ENCODE data around the gene KLHDC1.
"Not testable (repeated sequence)": the region's sequence is repeated elsewhere in the genome, so short reads cannot be mapped to it uniquely, and the experiment has no call there.

Gene KLHDC1

DNA sequence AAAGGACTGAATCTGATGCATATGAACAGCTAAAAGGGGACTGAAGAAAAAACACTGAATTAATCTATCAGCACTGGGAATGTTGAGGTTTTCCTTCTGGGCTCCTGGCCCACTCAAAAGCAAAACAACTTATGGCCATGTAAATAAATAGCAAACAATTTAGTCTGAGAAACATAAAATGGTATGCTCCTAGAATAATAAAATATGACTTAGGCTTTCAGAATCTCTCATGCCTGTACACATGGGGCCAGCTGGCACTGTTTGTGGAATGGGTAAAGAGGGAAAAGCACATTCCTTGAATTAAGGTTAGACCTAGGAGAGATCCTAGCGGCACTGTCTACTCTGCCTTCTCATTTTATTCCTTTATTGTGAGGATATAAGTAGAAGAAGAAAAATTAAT, 81.2 kb downstream of the KLHDC1 start:
- peaks cover 20% of the 10 kb centered on the region for H3K4me1 ChIP-seq
- no peak for TF ChIP-seq Cebpa-rat (IDR thresholded peaks at IDR 0.05)
- H3K4me3 ChIP-seq = no peak overlapping the region
- no peak overlapping the region for H3K27ac ChIP-seq
- peaks cover 18% of the 10 kb centered on the region for H4K20me1 ChIP-seq
- no peaks in the 10 kb centered on the region for H3K9me3 ChIP-seq
- no peaks in the 10 kb centered on the region for H3K27me3 ChIP-seq
- H3K36me3 ChIP-seq = peaks cover 58% of the 10 kb centered on the region
- no peak overlapping the region for H3K9ac ChIP-seq
- no peak overlapping the region for H3K4me2 ChIP-seq

DNA sequence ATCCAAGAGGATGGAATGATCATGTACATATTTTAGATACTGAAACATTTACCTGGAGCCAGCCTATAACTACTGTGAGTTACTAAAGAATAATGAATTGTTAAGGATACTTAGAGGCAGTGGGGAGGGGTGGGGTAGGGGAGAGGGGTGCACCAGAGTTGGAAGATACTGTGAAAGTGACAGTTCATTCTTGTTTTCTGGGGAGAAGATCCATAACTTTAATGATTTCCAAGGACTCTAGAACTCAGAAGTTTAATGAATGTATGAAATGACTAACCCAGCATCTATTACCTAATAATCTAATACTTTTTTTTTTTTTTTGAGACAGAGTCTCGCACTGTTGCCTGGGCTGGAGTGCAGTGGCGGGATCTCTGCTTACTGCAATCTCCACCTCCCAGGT, 85.5 kb downstream of the KLHDC1 start:
- peaks cover 12% of the 10 kb centered on the region; the same call in 1 of the 2 replicates for H4K20me1 ChIP-seq
- H3K36me3 ChIP-seq = peaks cover 90% of the 10 kb centered on the region
- no peaks in the 10 kb centered on the region for H3K27me3 ChIP-seq
- no peak for TF ChIP-seq Cebpa-rat (IDR thresholded peaks at IDR 0.05)
- no peak overlapping the region for H3K9ac ChIP-seq
- no peaks in the 10 kb centered on the region for H3K4me1 ChIP-seq
- H3K4me2 ChIP-seq = no peak overlapping the region
- H3K4me3 ChIP-seq = no peak overlapping the region
- H3K9me3 ChIP-seq = no peaks in the 10 kb centered on the region
- H3K27ac ChIP-seq = no peak overlapping the region

DNA sequence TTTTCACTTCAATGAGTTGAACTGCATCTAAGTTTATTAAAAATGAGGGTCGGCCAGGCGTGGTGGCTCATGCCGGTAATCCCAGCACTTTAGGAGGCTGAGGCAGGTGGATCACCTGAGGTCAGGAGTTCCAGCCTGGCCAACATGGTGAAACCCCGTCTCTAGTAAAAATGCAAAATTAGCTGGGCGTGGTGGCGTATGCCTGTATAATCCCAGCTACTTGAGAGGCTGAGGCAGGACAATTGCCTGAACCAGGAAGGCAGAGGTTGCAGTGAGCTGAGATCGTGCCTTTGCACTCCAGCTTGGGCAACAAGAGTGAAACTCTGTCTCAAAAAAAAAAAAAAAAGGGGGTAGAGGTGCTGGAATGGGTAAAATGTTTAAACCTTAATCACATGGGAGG, 88.1 kb downstream of the KLHDC1 start:
- H3K27ac ChIP-seq, H3K27me3 ChIP-seq, H3K9me3 ChIP-seq, H3K4me3 ChIP-seq, H3K9ac ChIP-seq, H3K4me2 ChIP-seq, H3K4me1 ChIP-seq: not testable (repeated sequence)
- H3K36me3 ChIP-seq = peaks cover 88% of the 10 kb centered on the region
- peaks cover 14% of the 10 kb centered on the region; the same call in 1 of the 2 replicates for H4K20me1 ChIP-seq

DNA sequence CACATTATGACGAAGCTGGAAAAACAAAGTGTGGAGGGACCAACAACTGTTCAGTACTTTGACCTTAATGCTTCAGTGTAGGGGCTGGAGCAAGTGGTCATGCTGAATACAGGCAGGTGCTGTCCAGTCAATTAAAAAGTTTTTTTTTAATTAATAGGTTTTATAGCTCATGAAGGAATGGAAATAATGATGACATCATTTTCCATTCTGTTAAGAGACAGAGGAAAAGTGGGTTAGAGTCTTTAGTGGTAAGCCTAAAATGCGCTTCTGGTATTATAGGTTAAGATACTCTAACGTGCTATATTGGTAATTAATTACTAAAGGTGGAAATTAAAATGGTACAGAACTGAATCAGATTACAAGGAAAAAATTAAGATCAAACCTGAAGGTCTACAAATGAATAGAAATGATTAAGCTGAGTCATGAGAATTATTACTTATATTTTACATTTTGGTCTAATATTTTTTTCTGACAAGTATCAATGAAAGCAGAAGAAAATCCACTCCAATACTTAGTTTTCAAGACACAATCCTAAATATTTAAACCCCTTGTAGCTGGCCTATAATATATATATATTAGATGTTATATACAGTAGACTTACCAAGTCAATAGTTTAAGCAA, 90.6 kb downstream of the KLHDC1 start:
- H3K36me3 ChIP-seq = peaks cover 96% of the 10 kb centered on the region
- no peak for TF ChIP-seq Cebpa-rat (IDR thresholded peaks at IDR 0.05)
- peaks cover 28% of the 10 kb centered on the region; the same call in 1 of the 2 replicates for H4K20me1 ChIP-seq
- no peak overlapping the region for H3K27ac ChIP-seq
- no peaks in the 10 kb centered on the region for H3K9me3 ChIP-seq
- no peak overlapping the region for H3K4me3 ChIP-seq
- H3K4me1 ChIP-seq = no peaks in the 10 kb centered on the region
- H3K9ac ChIP-seq = no peak overlapping the region
- H3K4me2 ChIP-seq = no peak overlapping the region
- no peaks in the 10 kb centered on the region for H3K27me3 ChIP-seq

DNA sequence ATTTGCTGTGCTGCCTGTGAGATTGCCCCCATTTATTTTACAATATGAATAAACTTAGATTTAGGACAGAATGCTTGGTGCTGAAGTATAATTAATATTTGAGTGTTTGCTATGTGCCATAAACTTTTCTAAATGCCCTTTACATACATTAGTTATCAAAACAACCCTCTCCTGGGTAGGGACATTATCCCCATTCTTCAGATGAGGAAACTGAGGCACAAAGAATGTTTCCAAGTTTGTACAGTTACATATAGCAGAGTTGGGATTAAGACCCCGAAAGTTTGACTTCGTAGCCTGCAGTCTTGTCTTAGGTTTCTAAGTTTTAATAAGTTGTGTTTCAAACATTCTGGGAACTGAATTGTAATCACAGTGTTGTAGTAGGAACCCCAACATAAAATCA, 93.4 kb downstream of the KLHDC1 start:
- no peaks in the 10 kb centered on the region for H3K4me1 ChIP-seq
- H3K4me2 ChIP-seq = no peak overlapping the region
- no peak overlapping the region for H3K4me3 ChIP-seq
- H3K9ac ChIP-seq = no peak overlapping the region
- no peak overlapping the region for H3K27ac ChIP-seq
- TF ChIP-seq Cebpa-rat (IDR thresholded peaks at IDR 0.05) = no peak
- no peaks in the 10 kb centered on the region for H3K9me3 ChIP-seq
- H3K36me3 ChIP-seq = peaks cover 97% of the 10 kb centered on the region
- no peaks in the 10 kb centered on the region for H3K27me3 ChIP-seq
- H4K20me1 ChIP-seq = peaks cover 23% of the 10 kb centered on the region; the same call in 1 of the 2 replicates

DNA sequence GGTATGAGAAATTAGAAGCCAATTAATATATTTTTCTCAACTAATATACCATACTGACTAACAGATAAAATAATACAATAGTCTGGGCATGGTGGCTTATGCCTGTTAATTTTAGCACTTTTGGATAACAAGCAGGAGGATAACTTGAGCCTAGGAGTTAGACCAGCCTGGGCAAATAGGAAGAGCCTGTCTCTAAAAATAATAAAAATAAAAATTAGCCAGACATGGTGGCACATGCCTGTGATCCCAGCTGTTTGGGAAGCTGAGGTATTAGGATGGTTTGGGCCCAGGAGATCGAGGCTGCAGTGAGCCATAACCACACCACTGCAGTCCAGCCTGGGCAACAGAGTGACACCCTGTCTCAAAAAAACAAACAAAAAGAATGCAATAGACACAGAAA, 99.7 kb downstream of the KLHDC1 start:
- Histone ChIP-seq H3K4me2 (no peak overlapping the region), H4K20me1 (0 out of 2 replicates have a peak, but pooled peaks cover 15% of the 10 kb centered on the region), H3K36me3 (peaks cover 99% of the 10 kb centered on the region), H3K4me3 (no peak overlapping the region), H3K27ac (no peak overlapping the region), H3K4me1 (0 out of 2 replicates have a peak, but pooled peaks cover 4% of the 10 kb centered on the region), H3K9ac (no peak overlapping the region), H3K27me3 (no peaks in the 10 kb centered on the region), H3K9me3 (no peaks in the 10 kb centered on the region)
- TF ChIP-seq Cebpa-rat (IDR thresholded peaks at IDR 0.05) = no peak

DNA sequence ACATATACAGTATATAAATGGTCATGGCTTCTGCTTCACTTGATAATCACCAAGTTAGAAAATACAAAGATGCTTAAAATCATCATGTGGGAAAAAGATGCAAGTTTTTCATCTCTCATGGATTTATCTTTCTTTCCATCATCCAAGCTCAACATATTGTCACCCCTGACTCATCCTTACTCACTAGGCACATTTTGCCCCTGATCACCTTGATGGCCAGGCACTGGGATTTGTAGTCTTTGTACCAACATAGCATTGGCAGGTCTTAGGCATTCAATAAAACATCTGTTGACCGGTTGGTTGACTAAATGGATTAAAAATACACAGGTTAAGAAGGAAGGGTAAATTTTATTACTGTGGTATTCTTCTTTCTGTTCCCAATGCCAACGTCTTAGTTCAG, 103.1 kb downstream of the KLHDC1 start:
- no peak overlapping the region for H3K9ac ChIP-seq
- H4K20me1 ChIP-seq = 0 out of 2 replicates have a peak, but pooled peaks cover 15% of the 10 kb centered on the region
- H3K4me2 ChIP-seq = no peak overlapping the region
- no peaks in the 10 kb centered on the region for H3K9me3 ChIP-seq
- 0 out of 2 replicates have a peak, but pooled peaks cover 4% of the 10 kb centered on the region for H3K4me1 ChIP-seq
- TF ChIP-seq Cebpa-rat (IDR thresholded peaks at IDR 0.05) = no peak
- H3K27ac ChIP-seq = no peak overlapping the region
- H3K27me3 ChIP-seq = no peaks in the 10 kb centered on the region
- peaks cover 99% of the 10 kb centered on the region for H3K36me3 ChIP-seq
- H3K4me3 ChIP-seq = no peak overlapping the region
